ENCODE measurements around the gene MNT. TPM values are rescaled to one million over a fixed set of nuclear protein-coding genes. Genes with fewer than 3 reads are reported as not detected.

Gene MNT
- total RNA-seq, 1 experiment from 2014 or later: 24.4 TPM

DNA sequence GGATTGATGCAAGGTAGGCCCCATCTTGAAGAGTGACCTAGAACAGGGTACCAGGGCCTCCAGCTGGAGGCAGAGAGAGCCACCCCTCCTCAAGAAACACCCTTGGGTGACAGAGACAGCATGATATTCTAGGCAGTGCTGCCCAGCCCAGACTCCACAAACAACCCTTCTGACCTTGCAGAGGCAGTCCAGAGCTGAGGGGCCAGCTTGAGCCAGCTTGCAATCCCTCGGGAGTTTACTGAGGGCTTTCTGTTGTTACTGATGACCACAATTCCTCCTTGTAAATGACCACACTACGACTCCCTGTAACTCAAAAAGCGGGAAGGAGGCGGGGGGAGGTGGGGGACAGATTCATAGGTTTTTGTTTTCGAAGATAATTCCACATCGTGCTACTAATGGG, 18.6 kb upstream of the MNT start:
- H3K36me3 ChIP-seq (ENCODE audit: control insufficient read depth, insufficient read depth, low read length): peaks cover 4% of the 10 kb centered on the region
- intact Hi-C loops (cut with micrococcal nuclease; ENCODE audit: unreplicated experiment): no loop called here
- Mint-ChIP-seq H3K27ac (ENCODE audit: unreplicated experiment) (no peak overlapping the region), H3K9me3 (ENCODE audit: unreplicated experiment) (no peaks in the 10 kb centered on the region), H3K4me3 (ENCODE audit: unreplicated experiment) (no peak overlapping the region), H3K36me3 (ENCODE audit: insufficient read depth, unreplicated experiment) (peaks cover 79% of the 10 kb centered on the region), H3K4me1 (ENCODE audit: low read depth, unreplicated experiment) (no peaks in the 10 kb centered on the region), H3K27me3 (ENCODE audit: insufficient read depth, unreplicated experiment) (no peaks in the 10 kb centered on the region)
- no peak overlapping the region for H3K4me3 ChIP-seq (ENCODE audit: low read depth, low read length)
- H3K27me3 ChIP-seq (replicated peaks; ENCODE audit: control insufficient read depth, insufficient read depth, low read length): no peaks in the 10 kb centered on the region
- no peak for DNase-seq
- TF ChIP-seq, protein P1, sequence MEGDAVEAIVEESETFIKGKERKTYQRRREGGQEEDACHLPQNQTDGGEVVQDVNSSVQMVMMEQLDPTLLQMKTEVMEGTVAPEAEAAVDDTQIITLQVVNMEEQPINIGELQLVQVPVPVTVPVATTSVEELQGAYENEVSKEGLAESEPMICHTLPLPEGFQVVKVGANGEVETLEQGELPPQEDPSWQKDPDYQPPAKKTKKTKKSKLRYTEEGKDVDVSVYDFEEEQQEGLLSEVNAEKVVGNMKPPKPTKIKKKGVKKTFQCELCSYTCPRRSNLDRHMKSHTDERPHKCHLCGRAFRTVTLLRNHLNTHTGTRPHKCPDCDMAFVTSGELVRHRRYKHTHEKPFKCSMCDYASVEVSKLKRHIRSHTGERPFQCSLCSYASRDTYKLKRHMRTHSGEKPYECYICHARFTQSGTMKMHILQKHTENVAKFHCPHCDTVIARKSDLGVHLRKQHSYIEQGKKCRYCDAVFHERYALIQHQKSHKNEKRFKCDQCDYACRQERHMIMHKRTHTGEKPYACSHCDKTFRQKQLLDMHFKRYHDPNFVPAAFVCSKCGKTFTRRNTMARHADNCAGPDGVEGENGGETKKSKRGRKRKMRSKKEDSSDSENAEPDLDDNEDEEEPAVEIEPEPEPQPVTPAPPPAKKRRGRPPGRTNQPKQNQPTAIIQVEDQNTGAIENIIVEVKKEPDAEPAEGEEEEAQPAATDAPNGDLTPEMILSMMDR (IDR thresholded peaks at IDR 0.05; ENCODE audit: insufficient read depth in 1 of 2, low read depth in 1 of 2, low read length in 1 of 2, severe bottlenecking in 1 of 2, unreplicated experiment in 1 of 2): no peak
- ChIA-PET POLR2A (interaction anchor here (0.9 kb wide), 1 partner anchor 25 kb away, joined by 5 read pairs; no protein-coding TSS in a partner anchor), CTCF (interaction anchor here (0.6 to 1.4 kb wide), 2 partner anchors 37 to 366 kb away, joined by 7 read pairs; no protein-coding TSS in a partner anchor)
- BruUV-seq (replicated peaks): no TSS peak
- no peaks in the 10 kb centered on the region for H3K9me3 ChIP-seq
- no peaks in the 10 kb centered on the region for H3K4me1 ChIP-seq

DNA sequence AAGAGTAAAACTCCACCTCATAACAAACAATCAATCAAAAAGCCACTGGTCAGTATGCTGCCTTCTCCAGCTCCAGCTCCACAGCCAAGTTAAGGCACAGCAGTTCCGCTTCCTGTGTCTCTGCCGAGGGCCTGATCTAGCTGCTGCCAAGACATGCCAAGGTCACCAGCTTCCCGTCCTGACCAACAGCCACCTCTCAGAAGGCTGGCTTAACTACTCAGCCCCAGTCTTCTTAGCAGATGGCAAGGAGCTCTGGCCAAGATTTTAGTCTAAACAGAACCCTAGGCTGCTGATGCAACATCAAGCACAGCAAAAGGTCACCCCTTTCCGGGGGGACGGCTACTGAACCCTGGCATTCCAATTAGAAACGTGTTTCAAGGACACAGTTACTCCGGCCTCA, 17.7 kb upstream of the MNT start:
- Mint-ChIP-seq H3K27ac (ENCODE audit: unreplicated experiment) (no peak overlapping the region), H3K4me3 (ENCODE audit: unreplicated experiment) (no peak overlapping the region), H3K9me3 (ENCODE audit: unreplicated experiment) (no peaks in the 10 kb centered on the region), H3K4me1 (ENCODE audit: low read depth, unreplicated experiment) (no peaks in the 10 kb centered on the region), H3K36me3 (ENCODE audit: insufficient read depth, unreplicated experiment) (peaks cover 85% of the 10 kb centered on the region), H3K27me3 (ENCODE audit: insufficient read depth, unreplicated experiment) (no peaks in the 10 kb centered on the region)
- intact Hi-C loops (cut with micrococcal nuclease; ENCODE audit: unreplicated experiment): no loop called here
- TF ChIP-seq, protein P1 (IDR thresholded peaks at IDR 0.05; ENCODE audit: insufficient read depth in 1 of 2, low read depth in 1 of 2, low read length in 1 of 2, severe bottlenecking in 1 of 2, unreplicated experiment in 1 of 2): no peak
- POLR2A ChIA-PET: interaction anchor here (0.9 kb wide), 1 partner anchor 25 kb away, joined by 5 read pairs; no protein-coding TSS in a partner anchor
- no peak overlapping the region for H3K4me3 ChIP-seq (ENCODE audit: low read depth, low read length)
- no peaks in the 10 kb centered on the region for H3K9me3 ChIP-seq
- peaks cover 4% of the 10 kb centered on the region for H3K36me3 ChIP-seq (ENCODE audit: control insufficient read depth, insufficient read depth, low read length)
- CTCF ChIA-PET: interaction anchor here (1.0 to 1.4 kb wide), 2 partner anchors 36 to 39 kb away, joined by 3 to 7 read pairs; no protein-coding TSS in a partner anchor
- H3K4me1 ChIP-seq: no peaks in the 10 kb centered on the region
- no TSS peak for BruUV-seq (replicated peaks)
- DNase-seq: no peak
- H3K27me3 ChIP-seq (replicated peaks; ENCODE audit: control insufficient read depth, insufficient read depth, low read length): no peaks in the 10 kb centered on the region

DNA sequence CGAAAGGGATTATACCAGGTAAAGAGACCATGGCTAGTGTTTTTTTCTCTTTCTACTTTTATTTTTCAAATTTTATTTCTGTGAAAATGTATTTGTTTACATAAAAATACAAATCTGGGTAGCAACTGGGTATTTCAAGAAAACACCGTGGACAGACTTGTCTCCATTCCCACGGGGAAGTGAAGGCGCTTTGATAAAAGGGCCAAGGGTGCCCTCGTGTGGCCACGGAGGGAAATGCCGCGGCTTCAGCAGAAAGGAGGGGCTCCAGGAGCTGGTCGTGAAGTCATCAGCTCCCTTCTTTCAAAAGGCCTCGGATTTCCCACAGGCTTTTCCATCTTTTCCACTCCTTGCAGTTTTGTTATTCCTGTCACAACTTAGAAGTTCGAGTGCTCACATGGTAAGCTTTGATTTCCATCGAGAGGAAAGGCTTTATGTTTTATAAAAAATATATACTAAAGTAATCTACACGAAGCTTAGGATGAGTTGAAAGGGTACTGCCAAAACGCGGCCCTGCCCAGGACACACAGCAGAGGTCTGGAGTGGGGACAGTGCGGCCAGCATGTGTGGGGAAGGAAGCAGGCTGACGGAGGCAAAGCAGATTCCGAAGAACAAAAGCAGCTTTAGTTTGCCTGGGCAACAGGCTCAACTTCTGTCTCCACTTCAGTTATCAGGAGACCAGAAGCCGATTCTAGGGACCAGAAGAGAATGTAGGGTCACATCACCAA, 15.3 kb upstream of the MNT start:
- H3K27ac Mint-ChIP-seq (ENCODE audit: unreplicated experiment): no peak overlapping the region
- TF ChIP-seq, protein P1 (IDR thresholded peaks at IDR 0.05; ENCODE audit: insufficient read depth in 1 of 2, low read depth in 1 of 2, low read length in 1 of 2, severe bottlenecking in 1 of 2, unreplicated experiment in 1 of 2): peak; percentile 97 to 98

More for the DNA sequence above, 15.3 kb upstream of the MNT start:
- no peaks in the 10 kb centered on the region for H3K27me3 Mint-ChIP-seq (ENCODE audit: insufficient read depth, unreplicated experiment)
- peak; percentile 85 to 92 for DNase-seq
- H3K4me1 ChIP-seq: no peaks in the 10 kb centered on the region
- peaks cover 4% of the 10 kb centered on the region for H3K36me3 ChIP-seq (ENCODE audit: control insufficient read depth, insufficient read depth, low read length)
- intact Hi-C loops (cut with micrococcal nuclease; ENCODE audit: unreplicated experiment): loop anchor here (1.0 to 2.0 kb wide), 2 partner anchors 15 to 34 kb away; partner anchors contain the start of gene MNT
- H3K4me1 Mint-ChIP-seq (ENCODE audit: low read depth, unreplicated experiment): no peaks in the 10 kb centered on the region
- no peak overlapping the region for H3K4me3 Mint-ChIP-seq (ENCODE audit: unreplicated experiment)
- no peaks in the 10 kb centered on the region for H3K27me3 ChIP-seq (replicated peaks; ENCODE audit: control insufficient read depth, insufficient read depth, low read length)
- no peak overlapping the region for H3K4me3 ChIP-seq (ENCODE audit: low read depth, low read length)
- no TSS peak for BruUV-seq (replicated peaks)
- CTCF ChIA-PET: interaction anchor here (0.5 to 3.1 kb wide), 27 partner anchors 9 to 366 kb away, joined by 3 to 213 read pairs (median 4); partner anchors contain the start of genes HIC1, SMG6 and SRR
- no peaks in the 10 kb centered on the region for H3K9me3 ChIP-seq
- peaks cover 78% of the 10 kb centered on the region for H3K36me3 Mint-ChIP-seq (ENCODE audit: insufficient read depth, unreplicated experiment)
- POLR2A ChIA-PET: interaction anchor here (0.6 to 1.5 kb wide), 3 partner anchors 17 to 95 kb away, joined by 4 to 18 read pairs (median 11); partner anchors contain the start of gene METTL16
- H3K9me3 Mint-ChIP-seq (ENCODE audit: unreplicated experiment): no peaks in the 10 kb centered on the region

All from Caco-2 (cell line).